Measurements from ENCODE around the gene UNCX.

- no peak for TF ChIP-seq POLR2A (IDR thresholded peaks at IDR 0.05)
- no peak for TF ChIP-seq CTCF (IDR thresholded peaks at IDR 0.05)
Measured at GRCh38 chr7:1268866-1269265, 36.2 kb downstream of the UNCX start.

Data from lower leg skin (tissue), 3 donors.